Measurements from ENCODE around the gene YEATS4. TPM values are rescaled to one million over a fixed set of nuclear protein-coding genes. Genes with fewer than 3 reads are reported as not detected.

The YEATS4 gene
- total and polyA plus RNA-seq, 2 experiments from 2014 or later = 17.2 to 60.4 TPM

GRCh38 chr12:69437073-69437472 lies 77.5 kb downstream of the YEATS4 start:
- DNase-seq = no peak
- TF ChIP-seq EZH2 (IDR thresholded peaks at IDR 0.05; ENCODE audit: insufficient read depth, poor library complexity, severe bottlenecking) (no peak), EZH2phosphoT487 (IDR thresholded peaks at IDR 0.05; ENCODE audit: insufficient read depth, low read depth) (no peak)
- H3K9me2 ChIP-seq (ENCODE audit: insufficient read depth) = no peaks in the 10 kb centered on the region
- no peak overlapping the region for H3K4me3 ChIP-seq
- WGBS, 2 experiments (ENCODE audit: low coverage in 1 of 2, low lambda C conversion rate in 2 of 2, missing lambda C conversion rate in 2 of 2) = 97 to 100% methylated on average over 2 of the region's 2 CpGs
- H3K4me1 ChIP-seq (ENCODE audit: insufficient read depth) = no peaks in the 10 kb centered on the region
- no peak overlapping the region for H3K4me2 ChIP-seq (ENCODE audit: unreplicated experiment)
- no peak overlapping the region for H3K27ac ChIP-seq
- no peaks in the 10 kb centered on the region for H4K20me1 ChIP-seq (ENCODE audit: insufficient read depth)
- no peak overlapping the region for H2AFZ ChIP-seq
- H3K9me3 ChIP-seq (ENCODE audit: low read depth) = no peaks in the 10 kb centered on the region
- in situ Hi-C loops (cut with MboI) = no loop called here
- H3F3A ChIP-seq (ENCODE audit: insufficient read depth) = no peaks in the 10 kb centered on the region
- H3K9ac ChIP-seq = no peak overlapping the region
- no peaks in the 10 kb centered on the region for H3K36me3 ChIP-seq (ENCODE audit: low read depth)
- H3K79me2 ChIP-seq (ENCODE audit: insufficient read depth) = no peaks in the 10 kb centered on the region
- no peaks in the 10 kb centered on the region for H3K27me3 ChIP-seq (replicated peaks; ENCODE audit: insufficient read depth)

GRCh38 chr12:69438539-69438938 lies 79.0 kb downstream of the YEATS4 start:
- Histone ChIP-seq H3K27ac (no peak overlapping the region), H4K20me1 (ENCODE audit: insufficient read depth) (no peaks in the 10 kb centered on the region), H3K79me2 (ENCODE audit: insufficient read depth) (no peaks in the 10 kb centered on the region), H3K27me3 (replicated peaks; ENCODE audit: insufficient read depth) (no peaks in the 10 kb centered on the region), H2AFZ (no peak overlapping the region), H3K9ac (no peak overlapping the region), H3K4me3 (no peak overlapping the region), H3F3A (ENCODE audit: insufficient read depth) (no peaks in the 10 kb centered on the region), H3K9me3 (ENCODE audit: low read depth) (no peaks in the 10 kb centered on the region), H3K9me2 (ENCODE audit: insufficient read depth) (no peaks in the 10 kb centered on the region), H3K36me3 (ENCODE audit: low read depth) (no peaks in the 10 kb centered on the region), H3K4me1 (ENCODE audit: insufficient read depth) (no peaks in the 10 kb centered on the region), H3K4me2 (ENCODE audit: unreplicated experiment) (no peak overlapping the region)
- no peak for DNase-seq
- 93 to 100% methylated on average over 3 of the region's 3 CpGs for WGBS, 2 experiments (ENCODE audit: low coverage in 1 of 2, low lambda C conversion rate in 2 of 2, missing lambda C conversion rate in 2 of 2)
- TF ChIP-seq EZH2 (IDR thresholded peaks at IDR 0.05; ENCODE audit: insufficient read depth, poor library complexity, severe bottlenecking) (no peak), EZH2phosphoT487 (IDR thresholded peaks at IDR 0.05; ENCODE audit: insufficient read depth, low read depth) (no peak)
- in situ Hi-C loops (cut with MboI) = no loop called here

- Histone ChIP-seq H4K20me1 (ENCODE audit: insufficient read depth) (no peaks in the 10 kb centered on the region), H3K4me2 (ENCODE audit: unreplicated experiment) (no peak overlapping the region), H3F3A (ENCODE audit: insufficient read depth) (no peaks in the 10 kb centered on the region), H3K4me1 (ENCODE audit: insufficient read depth) (no peaks in the 10 kb centered on the region), H3K9ac (no peak overlapping the region), H3K79me2 (ENCODE audit: insufficient read depth) (no peaks in the 10 kb centered on the region), H3K9me2 (ENCODE audit: insufficient read depth) (no peaks in the 10 kb centered on the region), H3K27ac (no peak overlapping the region), H3K9me3 (ENCODE audit: low read depth) (no peaks in the 10 kb centered on the region), H2AFZ (no peak overlapping the region), H3K27me3 (replicated peaks; ENCODE audit: insufficient read depth) (no peaks in the 10 kb centered on the region), H3K4me3 (no peak overlapping the region), H3K36me3 (ENCODE audit: low read depth) (no peaks in the 10 kb centered on the region)
- 81 to 83% methylated on average over 3 of the region's 3 CpGs for WGBS, 2 experiments (ENCODE audit: low coverage in 1 of 2, low lambda C conversion rate in 2 of 2, missing lambda C conversion rate in 2 of 2)
- DNase-seq = no peak
- in situ Hi-C loops (cut with MboI) = no loop called here
- TF ChIP-seq EZH2phosphoT487 (IDR thresholded peaks at IDR 0.05; ENCODE audit: insufficient read depth, low read depth) = no peak
- no peak for TF ChIP-seq EZH2 (IDR thresholded peaks at IDR 0.05; ENCODE audit: insufficient read depth, poor library complexity, severe bottlenecking)
Observed at GRCh38 chr12:69440016-69440415, 80.5 kb downstream of the YEATS4 start.

Small RNA genes lying within 50 kb of the gene (small RNA-seq; reads per million reads assigned to genes)
- not detected for gene RN7SL804P (ENCODE audit: low read depth, low replicate concordance)

Other genes starting within 250 kb of the YEATS4 start
- 19.6 and 31.5 TPM in 2 replicates for gene CPSF6, start 120.2 kb upstream of the YEATS4 start, total RNA-seq (2014; rRNA removed; shearing (Covaris generic))
- gene CPSF6, start 120.2 kb upstream of the YEATS4 start, polyA plus RNA-seq (2016; fragmentation: Nextera tagmentation; extraction: Ambion mirVana) = 63.4 TPM in 2 replicates
- gene LYZ, start 11.4 kb upstream of the YEATS4 start, total RNA-seq (2014; rRNA removed; shearing (Covaris generic)) = not detected in 2 replicates
- not detected in 2 replicates for gene LYZ, start 11.4 kb upstream of the YEATS4 start, polyA plus RNA-seq (2016; fragmentation: Nextera tagmentation; extraction: Ambion mirVana)
- 41.2 and 79.5 TPM in 2 replicates for gene FRS2, start 110.6 kb downstream of the YEATS4 start, total RNA-seq (2014; rRNA removed; shearing (Covaris generic))
- 21.7 and 25.5 TPM in 2 replicates for gene FRS2, start 110.6 kb downstream of the YEATS4 start, polyA plus RNA-seq (2016; fragmentation: Nextera tagmentation; extraction: Ambion mirVana)
- 171 and 176 TPM in 2 replicates for gene CCT2, start 225.7 kb downstream of the YEATS4 start, total RNA-seq (2014; rRNA removed; shearing (Covaris generic))
- 157 and 158 TPM in 2 replicates for gene CCT2, start 225.7 kb downstream of the YEATS4 start, polyA plus RNA-seq (2016; fragmentation: Nextera tagmentation; extraction: Ambion mirVana)